GM10248 (cell line): ENCODE results near the gene ZBTB48.
A peak's percentile ranks its signal among the peaks of the same experiment; 100 is the strongest.

Source experiments
- CTCF ChIA-PET: fragments of 300-600 bp; sonication (Branson Sonifier 250); formaldehyde crosslinking; extraction: SDS; loops from one replicate; lab custom pipeline; 2021; ENCODE audit warnings: antibody characterized with exemption; lab: Yijun Ruan, JAX
- POLR2A ChIA-PET: fragments of 350-650 bp; sonication (Branson Sonifier 250); formaldehyde crosslinking; extraction: SDS; loops from one replicate; lab custom pipeline; 2020; ENCODE audit warnings: antibody characterized with exemption; lab: Yijun Ruan, JAX
- DNase-seq: peaks from one replicate; pipeline ENCODE4 v3.0.0; 2012; ENCODE audit errors: extremely low spot score
- CTCF ChIP-seq: IDR thresholded peaks from 2 replicates; pipeline ENCODE4 v1.5.1; 2012; ENCODE audit warnings: mild to moderate bottlenecking, low read depth; ENCODE audit errors: extremely low read depth, missing control alignments, control extremely low read depth

ZBTB48 gene

GRCh38 chr1:6614019-6614928 is 34.5 kb downstream of the ZBTB48 start:
- DNase-seq = peak; percentile 84
- ChIA-PET POLR2A (no interaction called here), CTCF (no interaction called here)
- no peak for TF ChIP-seq CTCF

- DNase-seq = no peak
- no peak for TF ChIP-seq CTCF
- POLR2A ChIA-PET = no interaction called here
- CTCF ChIA-PET = interaction anchor here (0.7 to 1.3 kb wide), 4 partner anchors 9 to 61 kb away, joined by 3 to 4 read pairs (median 3); partner anchors contain the start of genes NOL9 and THAP3
Measured at GRCh38 chr1:6614929-6615785, 35.4 kb downstream of the ZBTB48 start.

- TF ChIP-seq CTCF = no peak
- no peak for DNase-seq
- POLR2A ChIA-PET = no interaction called here
- CTCF ChIA-PET = interaction anchor here (1.0 kb wide), 1 partner anchor 15 kb away, joined by 3 read pairs; no protein-coding TSS in a partner anchor
Measured at GRCh38 chr1:6619045-6619444, 39.3 kb downstream of the ZBTB48 start.

GRCh38 chr1:6621429-6622391 is 41.9 kb downstream of the ZBTB48 start:
- POLR2A ChIA-PET = no interaction called here
- DNase-seq = no peak
- CTCF ChIA-PET = interaction anchor here (1.8 kb wide), 1 partner anchor 14 kb away, joined by 3 read pairs; no protein-coding TSS in a partner anchor
- no peak for TF ChIP-seq CTCF

- DNase-seq = no peak
- CTCF ChIA-PET = interaction anchor here (0.6 to 2.7 kb wide), 5 partner anchors 10 to 68 kb away, joined by 3 to 10 read pairs (median 4); partner anchors contain the start of genes KLHL21 and TAS1R1
Measured at GRCh38 chr1:6622396-6623152, 42.8 kb downstream of the ZBTB48 start.

More at GRCh38 chr1:6622396-6623152, 42.8 kb downstream of the ZBTB48 start:
- POLR2A ChIA-PET = no interaction called here
- no peak for TF ChIP-seq CTCF
